Caco-2 (cell line): ENCODE results near the gene C20orf202. TPM values are rescaled to one million over a fixed set of nuclear protein-coding genes. Genes with fewer than 3 reads are reported as not detected.

ENCODE experiments used
- BruUV-seq: library from RNA; stranded (reverse); fragments of 400-500 nt; replicated peaks from 2 replicates; lab custom pipeline; 2021; lab: Mats Ljungman, UMichigan
- CTCF ChIA-PET: fragments of 300-600 bp; sonication (Branson Sonifier 250); formaldehyde crosslinking; loops from one replicate; lab custom pipeline; 2022; ENCODE audit warnings: antibody characterized with exemption; lab: Charles Lee
- POLR2A ChIA-PET: fragments of 300-600 bp; sonication (Branson Sonifier 250); formaldehyde crosslinking; loops from one replicate; lab custom pipeline; 2022; ENCODE audit warnings: antibody characterized with exemption; lab: Charles Lee
- DNase-seq, 2 experiments: peaks; one replicate each; pipeline versions ENCODE4 v3.0.0 to v3.0.0-alpha.2; 2020 to 2022
- H3K27me3 ChIP-seq: replicated peaks from 2 replicates; pipeline ENCODE4 v1.6.0; 2011; ENCODE audit warnings: low read length; ENCODE audit not compliant: control insufficient read depth, insufficient read depth
- H3K36me3 ChIP-seq: 2 replicates; pipeline ENCODE4 v1.5.1; 2011; ENCODE audit warnings: low read length; ENCODE audit not compliant: control insufficient read depth, insufficient read depth
- H3K4me1 ChIP-seq: fragments of 250-450 bp; sonication (Bioruptor Pico); 2 replicates; pipeline ENCODE4 v1.5.1; 2020; ENCODE audit warnings: mild to moderate bottlenecking
- H3K4me3 ChIP-seq: 2 replicates; pipeline ENCODE4 v1.5.1; 2011; ENCODE audit warnings: low read depth, mild to moderate bottlenecking, control low read depth, low read length
- H3K9me3 ChIP-seq: fragments of 250-450 bp; sonication (Bioruptor Pico); 2 replicates; pipeline ENCODE4 v1.5.1; 2020; ENCODE audit warnings: mild to moderate bottlenecking, moderate library complexity
- H3K27ac Mint-ChIP-seq: one replicate; pipeline ENCODE4 v1.8.0; 2022; ENCODE audit warnings: mixed read lengths; ENCODE audit not compliant: unreplicated experiment
- H3K27me3 Mint-ChIP-seq: one replicate; pipeline ENCODE4 v1.8.0; 2022; ENCODE audit warnings: mixed read lengths; ENCODE audit not compliant: insufficient read depth, unreplicated experiment
- H3K36me3 Mint-ChIP-seq: one replicate; pipeline ENCODE4 v1.8.0; 2022; ENCODE audit warnings: mild to moderate bottlenecking, mixed read lengths; ENCODE audit not compliant: insufficient read depth, unreplicated experiment
- H3K4me1 Mint-ChIP-seq: one replicate; pipeline ENCODE4 v1.8.0; 2022; ENCODE audit warnings: low read depth, mixed read lengths; ENCODE audit not compliant: unreplicated experiment
- H3K4me3 Mint-ChIP-seq: one replicate; pipeline ENCODE4 v1.8.0; 2022; ENCODE audit warnings: mild to moderate bottlenecking, moderate library complexity, mixed read lengths; ENCODE audit not compliant: unreplicated experiment
- H3K9me3 Mint-ChIP-seq: one replicate; pipeline ENCODE4 v1.8.0; 2022; ENCODE audit warnings: mixed read lengths; ENCODE audit not compliant: unreplicated experiment
- intact Hi-C: fragments of 100-400 bp; cut with micrococcal nuclease; formaldehyde crosslinking; loops from one replicate; pipeline ENCODE4 v1.10.0; 2022; ENCODE audit not compliant: unreplicated experiment
- total RNA-seq: library from RNA; stranded (reverse); gene quantifications from 2 replicates; pipeline ENCODE4 v1.2.3, GENCODE V29; 2022
- TF ChIP-seq, protein P1 (sequence below), 2 experiments: fragments of 200-600 bp in 1 of 2; IDR thresholded peaks; 1 replicate in 1 of 2; 2 replicates in 1 of 2; pipeline versions ENCODE4 v1.5.1 to v1.8.0; 2011 to 2022; ENCODE audit warnings: antibody characterized with exemption in 1 of 2, control low read depth in 1 of 2, inconsistent platforms in 1 of 2, low read depth in 1 of 2, low read length in 1 of 2, mild to moderate bottlenecking in 1 of 2, moderate library complexity in 1 of 2; ENCODE audit not compliant: insufficient read depth in 1 of 2, severe bottlenecking in 1 of 2, unreplicated experiment in 1 of 2

The C20orf202 gene
- total RNA-seq, 1 experiment from 2014 or later, result not detected

DNA sequence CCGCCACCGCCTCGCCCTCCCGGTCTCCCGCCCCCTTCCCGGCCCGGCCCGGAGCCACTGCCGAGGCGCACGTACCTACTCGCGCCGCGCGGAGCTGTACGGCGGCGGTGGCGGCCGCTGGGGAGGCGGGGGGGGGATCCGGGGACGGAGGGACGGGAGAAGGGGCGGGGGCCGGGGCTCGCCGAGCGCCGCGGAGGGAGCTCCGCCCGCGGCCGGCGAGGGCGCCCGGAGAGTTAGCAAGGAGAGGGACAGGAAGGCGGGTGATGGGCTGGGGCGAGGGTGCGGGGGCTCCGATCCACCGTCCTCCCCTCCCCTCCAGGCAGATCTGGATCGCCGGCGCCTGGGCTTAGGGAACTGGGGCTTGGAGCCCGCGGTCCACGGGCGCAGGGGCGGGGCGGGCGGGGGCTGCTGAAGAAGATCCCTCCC lies 17.9 kb upstream of the C20orf202 start:
- no peaks in the 10 kb centered on the region for H3K27me3 Mint-ChIP-seq
- peak in 1 of 2 experiments; percentile 56 for DNase-seq
- H3K27ac Mint-ChIP-seq, result no peak overlapping the region
- peaks cover 10% of the 10 kb centered on the region for H3K36me3 Mint-ChIP-seq
- H3K4me3 ChIP-seq, result peak overlapping the region; percentile 72
- H3K4me3 Mint-ChIP-seq, result peak overlapping the region; percentile 75
- TF ChIP-seq, protein P1, sequence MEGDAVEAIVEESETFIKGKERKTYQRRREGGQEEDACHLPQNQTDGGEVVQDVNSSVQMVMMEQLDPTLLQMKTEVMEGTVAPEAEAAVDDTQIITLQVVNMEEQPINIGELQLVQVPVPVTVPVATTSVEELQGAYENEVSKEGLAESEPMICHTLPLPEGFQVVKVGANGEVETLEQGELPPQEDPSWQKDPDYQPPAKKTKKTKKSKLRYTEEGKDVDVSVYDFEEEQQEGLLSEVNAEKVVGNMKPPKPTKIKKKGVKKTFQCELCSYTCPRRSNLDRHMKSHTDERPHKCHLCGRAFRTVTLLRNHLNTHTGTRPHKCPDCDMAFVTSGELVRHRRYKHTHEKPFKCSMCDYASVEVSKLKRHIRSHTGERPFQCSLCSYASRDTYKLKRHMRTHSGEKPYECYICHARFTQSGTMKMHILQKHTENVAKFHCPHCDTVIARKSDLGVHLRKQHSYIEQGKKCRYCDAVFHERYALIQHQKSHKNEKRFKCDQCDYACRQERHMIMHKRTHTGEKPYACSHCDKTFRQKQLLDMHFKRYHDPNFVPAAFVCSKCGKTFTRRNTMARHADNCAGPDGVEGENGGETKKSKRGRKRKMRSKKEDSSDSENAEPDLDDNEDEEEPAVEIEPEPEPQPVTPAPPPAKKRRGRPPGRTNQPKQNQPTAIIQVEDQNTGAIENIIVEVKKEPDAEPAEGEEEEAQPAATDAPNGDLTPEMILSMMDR (IDR thresholded peaks at IDR 0.05; ENCODE audit: insufficient read depth in 1 of 2, low read depth in 1 of 2, low read length in 1 of 2, severe bottlenecking in 1 of 2, unreplicated experiment in 1 of 2), result no peak
- no peaks in the 10 kb centered on the region for H3K9me3 Mint-ChIP-seq
- POLR2A ChIA-PET, result interaction anchor here (0.5 kb wide), 1 partner anchor 316 kb away, joined by 3 read pairs; no protein-coding TSS in a partner anchor
- no peaks in the 10 kb centered on the region for H3K9me3 ChIP-seq
- CTCF ChIA-PET, result interaction anchor here (0.7 to 1.6 kb wide), 4 partner anchors 68 to 318 kb away, joined by 3 to 8 read pairs (median 4); no protein-coding TSS in a partner anchor
- no peaks in the 10 kb centered on the region for H3K36me3 ChIP-seq
- H3K4me1 ChIP-seq, result peaks cover 29% of the 10 kb centered on the region
- H3K4me1 Mint-ChIP-seq, result no peaks in the 10 kb centered on the region
- no peaks in the 10 kb centered on the region for H3K27me3 ChIP-seq
- no TSS peak for BruUV-seq
- intact Hi-C loops, result loop anchor here (10.0 kb wide), 1 partner anchor 371 kb away; no protein-coding TSS in a partner anchor

DNA sequence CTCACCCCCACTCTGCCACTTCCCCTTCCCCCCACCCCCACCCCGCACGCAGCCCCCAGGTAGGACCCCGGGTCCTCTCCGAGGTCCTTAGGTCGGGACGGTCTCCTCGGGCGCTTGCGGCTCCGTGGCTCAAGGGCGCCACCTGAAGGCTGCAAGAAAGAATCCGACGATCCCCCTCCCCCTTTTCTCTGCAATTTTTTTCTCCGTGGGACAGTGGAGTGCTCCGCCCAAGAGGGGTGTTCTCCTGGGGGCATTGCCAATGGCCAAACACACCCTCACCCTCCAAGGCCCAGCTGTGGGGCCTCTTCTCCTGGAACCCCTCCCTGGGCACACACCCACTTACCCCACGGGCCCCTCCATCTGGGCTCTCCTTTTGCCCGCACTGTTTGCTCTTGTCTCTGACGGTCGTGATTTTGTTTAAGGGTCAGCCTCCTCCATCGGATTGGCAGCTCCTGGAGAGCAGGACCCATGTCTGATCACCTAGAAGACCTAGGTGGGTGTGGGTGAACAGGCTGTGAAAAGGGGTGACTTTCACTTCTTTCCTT lies 17.4 kb upstream of the C20orf202 start:
- H3K4me3 ChIP-seq, result peak overlapping the region; percentile 72
- H3K4me3 Mint-ChIP-seq, result peak overlapping the region; percentile 75
- ChIA-PET CTCF (interaction anchor here (1.0 to 1.6 kb wide), 3 partner anchors 68 to 318 kb away, joined by 3 to 8 read pairs (median 4); no protein-coding TSS in a partner anchor), POLR2A (no interaction called here)
- no peaks in the 10 kb centered on the region for H3K36me3 ChIP-seq
- no peaks in the 10 kb centered on the region for H3K9me3 Mint-ChIP-seq
- H3K27me3 ChIP-seq, result no peaks in the 10 kb centered on the region
- intact Hi-C loops, result loop anchor here (10.0 kb wide), 1 partner anchor 371 kb away; no protein-coding TSS in a partner anchor
- peak; percentile 81 to 85 for DNase-seq
- H3K4me1 ChIP-seq, result peaks cover 29% of the 10 kb centered on the region
- peaks cover 10% of the 10 kb centered on the region for H3K36me3 Mint-ChIP-seq
- no peaks in the 10 kb centered on the region for H3K27me3 Mint-ChIP-seq
- TF ChIP-seq, protein P1 (IDR thresholded peaks at IDR 0.05; ENCODE audit: insufficient read depth in 1 of 2, low read depth in 1 of 2, low read length in 1 of 2, severe bottlenecking in 1 of 2, unreplicated experiment in 1 of 2), result peak; percentile 80 to 81
- H3K4me1 Mint-ChIP-seq, result no peaks in the 10 kb centered on the region
- no TSS peak for BruUV-seq
- H3K9me3 ChIP-seq, result no peaks in the 10 kb centered on the region
- no peak overlapping the region for H3K27ac Mint-ChIP-seq

DNA sequence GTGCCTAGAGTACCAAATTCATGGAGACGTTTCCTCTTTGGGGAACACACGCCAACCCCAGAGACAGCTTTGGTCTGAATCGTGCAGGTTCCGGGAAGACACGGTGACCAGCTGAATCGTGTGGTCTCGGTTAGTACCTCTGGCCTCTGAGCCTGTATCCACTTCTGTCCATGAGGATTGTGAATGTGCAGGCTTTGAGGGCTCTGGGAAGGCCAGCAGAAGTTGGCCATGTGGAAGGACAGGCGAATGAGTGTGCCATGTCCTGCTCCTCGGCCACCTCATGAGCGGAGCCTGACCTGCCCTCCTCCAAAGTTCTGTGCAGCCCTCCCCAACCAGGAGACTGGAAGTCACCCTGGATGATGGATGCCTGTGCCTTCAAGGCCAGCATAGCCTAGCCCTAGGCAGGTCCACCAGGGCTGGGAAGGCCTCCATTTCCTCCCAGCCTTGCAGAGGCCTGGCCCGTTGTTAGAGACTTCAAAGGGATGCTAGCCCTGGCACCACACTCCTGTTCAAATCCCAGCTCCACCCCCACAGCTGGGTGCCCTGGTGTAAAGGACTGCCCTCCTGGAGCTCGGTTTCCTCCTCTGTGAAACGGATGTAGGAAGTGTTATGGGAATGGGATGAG lies 16.8 kb upstream of the C20orf202 start:
- Mint-ChIP-seq H3K27ac (no peak overlapping the region), H3K27me3 (no peaks in the 10 kb centered on the region), H3K36me3 (peaks cover 10% of the 10 kb centered on the region), H3K4me1 (no peaks in the 10 kb centered on the region), H3K9me3 (no peaks in the 10 kb centered on the region), H3K4me3 (peak overlapping the region; percentile 75)
- H3K4me3 ChIP-seq, result no peak overlapping the region
- H3K27me3 ChIP-seq, result no peaks in the 10 kb centered on the region
- H3K9me3 ChIP-seq, result no peaks in the 10 kb centered on the region
- intact Hi-C loops, result loop anchor here (10.0 kb wide), 1 partner anchor 372 kb away; no protein-coding TSS in a partner anchor
- no TSS peak for BruUV-seq
- H3K36me3 ChIP-seq, result no peaks in the 10 kb centered on the region
- TF ChIP-seq, protein P1 (IDR thresholded peaks at IDR 0.05; ENCODE audit: insufficient read depth in 1 of 2, low read depth in 1 of 2, low read length in 1 of 2, severe bottlenecking in 1 of 2, unreplicated experiment in 1 of 2), result no peak
- CTCF ChIA-PET, result interaction anchor here (0.6 to 1.1 kb wide), 3 partner anchors 23 to 207 kb away, joined by 3 to 8 read pairs (median 3); no protein-coding TSS in a partner anchor
- POLR2A ChIA-PET, result no interaction called here
- DNase-seq, result no peak
- H3K4me1 ChIP-seq, result peaks cover 29% of the 10 kb centered on the region
